GM19468 (cell line): ENCODE data around the gene TPPP3.
"Not testable (repeated sequence)": the region's sequence is repeated elsewhere in the genome, so short reads cannot be mapped to it uniquely, and the experiment has no call there.

ENCODE experiments used
- ATAC-seq: cut with Tn5 transposase; IDR thresholded peaks from one replicate; pipeline ENCODE4 v1.9.1; 2021; ENCODE audit warnings: mild to moderate bottlenecking, moderate library complexity, moderate number of reproducible peaks; ENCODE audit not compliant: unreplicated experiment; ENCODE audit errors: extremely low read depth

Gene TPPP3

GRCh38 chr16:67356396-67356795, 36.9 kb downstream of the TPPP3 start:
- no peak for ATAC-seq

- ATAC-seq = not testable (repeated sequence)
Observed at GRCh38 chr16:67352463-67352862, 40.8 kb downstream of the TPPP3 start.

DNA sequence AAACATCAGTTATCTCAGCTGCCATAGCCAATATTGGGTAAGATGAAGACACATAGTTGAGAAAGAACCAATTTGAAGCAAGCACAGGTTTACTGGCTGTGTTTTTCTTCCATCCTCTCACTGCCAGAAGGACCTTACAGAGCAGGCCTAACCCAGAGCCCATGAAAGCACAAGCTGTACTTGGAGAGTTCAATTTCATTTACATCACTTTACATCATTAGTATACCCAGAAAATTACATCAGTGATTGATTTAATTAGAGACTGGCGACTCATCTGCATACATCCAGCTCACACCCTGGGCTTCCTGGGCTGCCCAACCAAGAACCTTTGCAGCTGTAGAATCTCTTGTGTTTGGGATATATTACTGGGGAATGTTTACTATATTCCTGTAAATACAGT, 43.0 kb downstream of the TPPP3 start:
- no peak for ATAC-seq

GRCh38 chr16:67349172-67349571, 44.1 kb downstream of the TPPP3 start:
- no peak for ATAC-seq

DNA sequence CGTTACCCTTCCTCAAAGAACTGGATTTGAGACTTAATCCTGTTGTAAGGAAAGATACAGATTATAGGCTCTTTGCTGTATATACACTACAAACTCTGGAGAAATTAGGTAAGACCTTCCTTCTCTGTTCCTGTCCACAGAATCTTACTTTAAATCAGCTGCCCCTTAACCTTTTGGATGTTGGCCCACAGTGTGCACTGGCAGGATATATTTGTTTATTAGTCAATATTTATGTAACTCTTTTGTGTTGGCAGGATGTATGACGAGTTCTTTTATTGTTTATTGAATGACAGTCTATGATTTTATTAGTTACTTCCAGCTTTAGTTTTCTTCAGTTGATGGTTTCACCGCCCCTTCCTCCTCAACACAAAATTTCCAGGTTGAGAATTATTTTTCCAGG, 47.0 kb downstream of the TPPP3 start:
- ATAC-seq = no peak

DNA sequence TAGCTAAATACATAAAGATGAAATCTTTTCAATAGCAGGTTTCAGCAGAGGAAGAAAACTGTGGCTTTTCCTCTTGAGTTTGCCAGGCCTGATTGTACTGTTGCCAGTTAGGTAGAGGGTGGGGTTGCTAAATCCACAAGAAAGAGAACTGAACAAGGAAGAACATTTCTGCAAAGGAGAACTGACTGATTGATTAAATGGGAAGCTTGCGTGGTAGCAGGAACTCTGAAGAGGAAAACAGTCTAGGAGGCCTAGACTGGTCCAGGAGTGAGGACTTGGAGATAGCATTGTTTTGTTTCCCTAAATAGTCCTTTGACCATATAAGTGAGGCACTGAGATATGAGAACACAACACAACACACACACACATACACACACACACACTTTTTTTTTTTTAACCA, 47.9 kb downstream of the TPPP3 start:
- ATAC-seq = no peak

DNA sequence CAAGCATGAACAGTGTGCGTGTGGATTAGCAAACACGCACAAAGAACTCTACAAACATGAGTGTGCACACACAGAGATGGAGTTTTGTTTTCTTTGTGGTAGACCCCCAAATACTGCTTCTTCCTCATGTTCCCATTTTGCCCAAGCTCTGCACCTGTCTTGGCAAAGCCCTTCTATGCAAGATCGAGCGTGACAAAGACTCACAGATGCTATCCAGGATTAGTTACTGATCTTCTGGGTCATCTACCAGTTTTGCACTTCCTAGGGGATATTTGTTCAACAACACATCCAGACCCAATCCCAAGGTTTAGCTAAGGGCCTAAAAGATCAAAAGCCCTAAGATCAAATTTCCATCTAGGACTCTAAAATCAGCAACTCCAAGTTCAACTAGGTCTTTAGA, 50.7 kb downstream of the TPPP3 start:
- no peak for ATAC-seq

- no peak for ATAC-seq
Observed at GRCh38 chr16:67341250-67341649, 52.0 kb downstream of the TPPP3 start.
